GM23338 (cell line): ENCODE measurements around the gene CHCHD10. TPM values are rescaled to one million over a fixed set of nuclear protein-coding genes. Genes with fewer than 3 reads are reported as not detected.

Experiments used
- ATAC-seq: fragments of 200-7000 bp; cut with Tn5 transposase; 3 replicates; pipeline ENCODE4 v1.9.1; 2020
- DNase-seq: peaks from one replicate; pipeline ENCODE4 v3.0.0-alpha.2; 2015; ENCODE audit warnings: low spot score
- H2AFZ ChIP-seq: fragments of 200-600 bp; sonication (generic); 2 replicates; pipeline ENCODE4 v1.8.0; 2016; ENCODE audit warnings: antibody characterized with exemption, mild to moderate bottlenecking, moderate library complexity
- H3F3A ChIP-seq: fragments of 200-600 bp; sonication (generic); replicated peaks from 2 replicates; pipeline ENCODE4 v1.8.0; 2017; ENCODE audit warnings: antibody characterized with exemption, mixed run types, low read depth
- H3K27ac ChIP-seq: fragments of 200-600 bp; sonication (generic); 2 replicates; pipeline ENCODE4 v1.6.1; 2016; ENCODE audit warnings: low read depth
- H3K27me3 ChIP-seq: fragments of 200-600 bp; sonication (generic); 2 replicates; pipeline ENCODE4 v1.8.0; 2016; ENCODE audit warnings: mild to moderate bottlenecking, mixed run types, moderate library complexity; ENCODE audit not compliant: insufficient read depth
- H3K36me3 ChIP-seq: fragments of 200-600 bp; sonication (generic); 2 replicates; pipeline ENCODE4 v1.8.0; 2016; ENCODE audit warnings: mild to moderate bottlenecking; ENCODE audit not compliant: insufficient read depth
- H3K4me1 ChIP-seq: fragments of 200-600 bp; sonication (generic); 2 replicates; pipeline ENCODE4 v1.8.0; 2016; ENCODE audit warnings: mild to moderate bottlenecking, moderate library complexity; ENCODE audit not compliant: insufficient read depth
- H3K4me2 ChIP-seq: fragments of 200-600 bp; sonication (generic); 2 replicates; pipeline ENCODE4 v1.7.1; 2017; ENCODE audit warnings: mixed run types
- H3K4me3 ChIP-seq: fragments of 200-600 bp; sonication (generic); 2 replicates; pipeline ENCODE4 v1.6.1; 2016; ENCODE audit warnings: mixed run types
- H3K79me2 ChIP-seq: fragments of 200-600 bp; sonication (generic); replicated peaks from 2 replicates; pipeline ENCODE4 v1.8.0; 2017; ENCODE audit warnings: mild to moderate bottlenecking; ENCODE audit not compliant: insufficient read depth
- H3K9me2 ChIP-seq: fragments of 200-600 bp; sonication (generic); 2 replicates; pipeline ENCODE4 v1.8.0; 2017; ENCODE audit not compliant: insufficient read depth
- H4K20me1 ChIP-seq: fragments of 200-600 bp; sonication (generic); replicated peaks from 2 replicates; pipeline ENCODE4 v1.8.0; 2017; ENCODE audit warnings: mild to moderate bottlenecking; ENCODE audit not compliant: insufficient read depth
- H3K27ac Mint-ChIP-seq: 2 replicates; pipeline ENCODE4 v1.8.0; 2020; ENCODE audit warnings: inconsistent platforms, mild to moderate bottlenecking, moderate library complexity, mixed read lengths
- H3K27me3 Mint-ChIP-seq: 3 replicates; pipeline ENCODE4 v1.8.0; 2022; ENCODE audit warnings: low read depth, mild to moderate bottlenecking, moderate library complexity, mixed read lengths, inconsistent platforms; ENCODE audit not compliant: insufficient read depth, poor library complexity
- H3K36me3 Mint-ChIP-seq: 3 replicates; pipeline ENCODE4 v1.8.0; 2021; ENCODE audit warnings: low read depth, mild to moderate bottlenecking, inconsistent platforms, moderate library complexity, mixed read lengths
- H3K4me1 Mint-ChIP-seq: 3 replicates; pipeline ENCODE4 v1.8.0; 2020; ENCODE audit warnings: mild to moderate bottlenecking, inconsistent platforms, mixed read lengths
- H3K4me3 Mint-ChIP-seq: 3 replicates; pipeline ENCODE4 v1.8.0; 2021; ENCODE audit warnings: moderate library complexity, mild to moderate bottlenecking, inconsistent platforms, mixed read lengths
- H3K9me3 Mint-ChIP-seq: 3 replicates; pipeline ENCODE4 v1.8.0; 2020; ENCODE audit warnings: moderate library complexity, mild to moderate bottlenecking, inconsistent platforms, mixed read lengths
- CREB1 ChIP-seq: fragments of 250-450 bp; sonication (Bioruptor Pico); IDR thresholded peaks from 2 replicates; pipeline ENCODE4 v1.5.0; 2020; ENCODE audit warnings: low read depth, mild to moderate bottlenecking, moderate library complexity
- CTCF ChIP-seq, 2 experiments: fragments of 200-600 bp in 1 of 2; sonication (generic) in 1 of 2; conservative IDR thresholded peaks; 2 replicates each; pipeline versions ENCODE4 v1.5.1 to v1.6.1; 2016 to 2017; ENCODE audit warnings: antibody characterized with exemption in 2 of 2, low read depth in 2 of 2, mild to moderate bottlenecking in 2 of 2, moderate library complexity in 1 of 2
- EZH2 ChIP-seq: fragments of 200-600 bp; sonication (generic); IDR thresholded peaks from one replicate; pipeline ENCODE4 v1.8.0; 2017; ENCODE audit warnings: antibody characterized with exemption, mild to moderate bottlenecking, low read depth; ENCODE audit not compliant: unreplicated experiment
- EZH2phosphoT487 ChIP-seq: fragments of 200-600 bp; sonication (generic); IDR thresholded peaks from one replicate; pipeline ENCODE4 v1.8.1; 2018; ENCODE audit warnings: antibody characterized with exemption; ENCODE audit not compliant: unreplicated experiment
- JUNB ChIP-seq: IDR thresholded peaks from one replicate; pipeline ENCODE4 v1.6.1; 2016; ENCODE audit warnings: antibody characterized with exemption; ENCODE audit not compliant: unreplicated experiment
- NANOG ChIP-seq: IDR thresholded peaks from 2 replicates; pipeline ENCODE4 v1.6.1; 2016; ENCODE audit warnings: antibody characterized with exemption, borderline replicate concordance
- POLR2AphosphoS5 ChIP-seq: IDR thresholded peaks from 2 replicates; pipeline ENCODE4 v1.6.1; 2016; ENCODE audit warnings: antibody characterized with exemption, low read depth
- REST ChIP-seq: IDR thresholded peaks from one replicate; pipeline ENCODE4 v1.6.1; 2018; ENCODE audit warnings: antibody characterized with exemption; ENCODE audit not compliant: unreplicated experiment
- STAT1 ChIP-seq: IDR thresholded peaks from one replicate; pipeline ENCODE4 v1.6.1; 2016; ENCODE audit warnings: antibody characterized with exemption; ENCODE audit not compliant: unreplicated experiment
- ZNF114 ChIP-seq: fragments of 250-450 bp; sonication (Bioruptor Pico); IDR thresholded peaks from 2 replicates; pipeline ENCODE4 v1.5.0; 2020; ENCODE audit warnings: mild to moderate bottlenecking, moderate library complexity
- ZNF331 ChIP-seq: fragments of 250-450 bp; sonication (Bioruptor Pico); IDR thresholded peaks from 2 replicates; pipeline ENCODE4 v1.5.0; 2020; ENCODE audit warnings: low read depth, mild to moderate bottlenecking, moderate library complexity
- polyA plus RNA-seq: library from polyadenylated mRNA; unstranded; fragments of >200 nt; fragmentation: Nextera tagmentation; extraction: Ambion mirVana; gene quantifications from 2 replicates; pipeline ENCODE4 v1.2.1, GENCODE V29; 2016
- total RNA-seq: library from RNA; depleted of rRNA; stranded (reverse); fragments of >200 nt; shearing (Covaris generic); gene quantifications from 2 replicates; pipeline ENCODE4 v1.2.3, GENCODE V29; 2014
- TF ChIP-seq, protein P1 (sequence below): IDR thresholded peaks from 2 replicates; pipeline ENCODE4 v1.6.1; 2016; ENCODE audit warnings: antibody characterized with exemption

The CHCHD10 gene
- total and polyA plus RNA-seq, 2 experiments from 2014 or later = 11.4 to 101 TPM

- no peak for TF ChIP-seq CTCF (conservative IDR thresholded peaks at IDR 0.05; ENCODE audit: low read depth in 2 of 2)
- TF ChIP-seq NANOG = no peak
- TF ChIP-seq ZNF331 (CRISPR knock-in tag) = no peak
Observed at GRCh38 chr22:23801886-23802377, 34.2 kb upstream of the CHCHD10 start (continued).

DNA sequence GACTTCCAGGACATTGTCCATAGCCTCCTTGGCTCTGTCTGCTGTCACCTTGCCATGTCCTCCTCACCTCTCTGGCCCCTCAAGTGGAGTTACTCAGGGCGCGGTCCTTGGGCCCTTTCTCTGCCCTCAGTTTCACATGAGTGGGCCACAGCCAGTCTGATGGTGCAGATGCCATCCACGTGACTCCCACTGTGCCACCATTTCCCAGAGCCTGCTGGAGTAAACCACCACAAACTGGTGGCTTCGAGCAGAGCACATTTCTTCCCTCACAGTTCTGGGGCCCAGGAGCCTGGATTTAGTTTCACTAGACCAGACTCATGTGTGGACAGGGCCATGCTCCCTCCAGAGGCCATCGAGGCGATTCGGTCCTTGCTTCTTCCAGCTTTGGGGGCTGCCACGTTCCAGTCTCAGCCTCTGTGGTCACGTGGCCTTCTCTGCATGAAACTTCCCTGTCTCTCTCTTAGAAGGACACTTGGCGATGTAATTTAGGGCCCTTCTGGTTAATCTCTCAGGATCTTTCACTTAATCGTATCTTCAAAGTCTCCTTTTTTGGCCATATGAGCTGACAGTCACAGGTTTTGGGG lies 33.6 kb upstream of the CHCHD10 start:
- H3K27ac Mint-ChIP-seq = no peak overlapping the region
- H3K36me3 ChIP-seq = peaks cover 34% of the 10 kb centered on the region
- H3K36me3 Mint-ChIP-seq = peaks cover 90% of the 10 kb centered on the region
- no peak for TF ChIP-seq EZH2
- no peak for TF ChIP-seq CREB1
- no peak for TF ChIP-seq ZNF114 (CRISPR knock-in tag)
- no peak for TF ChIP-seq STAT1
- TF ChIP-seq, protein P1, sequence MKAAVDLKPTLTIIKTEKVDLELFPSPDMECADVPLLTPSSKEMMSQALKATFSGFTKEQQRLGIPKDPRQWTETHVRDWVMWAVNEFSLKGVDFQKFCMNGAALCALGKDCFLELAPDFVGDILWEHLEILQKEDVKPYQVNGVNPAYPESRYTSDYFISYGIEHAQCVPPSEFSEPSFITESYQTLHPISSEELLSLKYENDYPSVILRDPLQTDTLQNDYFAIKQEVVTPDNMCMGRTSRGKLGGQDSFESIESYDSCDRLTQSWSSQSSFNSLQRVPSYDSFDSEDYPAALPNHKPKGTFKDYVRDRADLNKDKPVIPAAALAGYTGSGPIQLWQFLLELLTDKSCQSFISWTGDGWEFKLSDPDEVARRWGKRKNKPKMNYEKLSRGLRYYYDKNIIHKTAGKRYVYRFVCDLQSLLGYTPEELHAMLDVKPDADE = no peak
- no peak for TF ChIP-seq POLR2AphosphoS5
- no peak for TF ChIP-seq EZH2phosphoT487
- TF ChIP-seq NANOG = no peak
- no peak for TF ChIP-seq REST
- TF ChIP-seq JUNB = no peak
- TF ChIP-seq CTCF (conservative IDR thresholded peaks at IDR 0.05; ENCODE audit: low read depth in 2 of 2) = no peak

More for the DNA sequence above, 33.6 kb upstream of the CHCHD10 start:
- no peak overlapping the region for H3K4me3 Mint-ChIP-seq
- peaks cover 3% of the 10 kb centered on the region; the same call in 1 of the 3 replicates for H3K4me1 Mint-ChIP-seq
- no peaks in the 10 kb centered on the region for H3K27me3 Mint-ChIP-seq
- Histone ChIP-seq H3K4me3 (no peak overlapping the region), H3K4me2 (no peak overlapping the region), H3F3A (peaks cover 3% of the 10 kb centered on the region; the same call in 1 of the 2 replicates), H3K4me1 (no peaks in the 10 kb centered on the region), H3K79me2 (no peaks in the 10 kb centered on the region), H3K27ac (no peak overlapping the region), H2AFZ (no peak overlapping the region), H3K27me3 (no peaks in the 10 kb centered on the region), H4K20me1 (no peaks in the 10 kb centered on the region; the same call in none of the 2 replicates), H3K9me2 (no peaks in the 10 kb centered on the region)
- ATAC-seq (no peak), DNase-seq (no peak)
- H3K9me3 Mint-ChIP-seq = no peaks in the 10 kb centered on the region; the same call in 2 of the 3 replicates
